GM21619 (cell line): ENCODE measurements around the gene PTPRN2.

Source experiments
- ATAC-seq: cut with Tn5 transposase; IDR thresholded peaks from one replicate; pipeline ENCODE4 v1.9.1; 2021; ENCODE audit not compliant: unreplicated experiment

Gene PTPRN2

GRCh38 chr7:158013085-158013668, 574.4 kb downstream of the PTPRN2 start:
- ATAC-seq = no peak

GRCh38 chr7:158011941-158012340, 575.7 kb downstream of the PTPRN2 start:
- no peak for ATAC-seq

DNA sequence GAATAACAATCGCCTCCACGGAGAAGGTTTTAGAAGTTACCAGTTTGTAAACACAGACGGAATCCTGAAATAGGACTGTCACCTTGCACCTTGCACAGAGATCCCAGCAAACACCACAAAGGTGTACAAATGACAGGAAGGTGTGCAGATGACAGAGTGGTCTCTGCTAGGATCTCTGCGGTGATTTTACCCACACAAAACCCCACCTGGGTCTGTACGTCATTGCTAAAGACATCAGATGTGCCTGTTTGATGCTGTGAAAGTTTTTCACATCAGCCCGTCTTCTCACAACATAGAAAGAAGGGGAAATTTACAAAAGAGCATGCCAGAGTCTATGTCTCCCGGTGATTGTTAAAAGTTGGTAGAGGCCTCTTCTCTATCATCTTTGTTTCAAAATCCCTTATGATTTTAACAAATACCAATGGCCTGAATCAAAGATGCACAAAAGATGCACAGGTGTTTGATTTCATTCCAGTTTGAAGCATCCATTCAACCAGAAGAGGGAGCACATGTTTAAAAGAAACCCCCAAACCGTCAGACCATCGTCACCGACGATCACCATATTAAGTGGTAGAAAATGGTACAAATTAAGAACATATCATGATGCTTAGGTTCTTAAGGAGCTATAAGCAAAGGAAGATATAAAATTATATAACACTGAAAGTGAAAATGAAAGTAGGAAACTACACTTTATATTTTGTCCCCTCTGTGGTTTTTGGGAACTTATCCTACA, 576.5 kb downstream of the PTPRN2 start:
- no peak for ATAC-seq

- no peak for ATAC-seq
Measured at GRCh38 chr7:158009886-158010285, 577.7 kb downstream of the PTPRN2 start.

DNA sequence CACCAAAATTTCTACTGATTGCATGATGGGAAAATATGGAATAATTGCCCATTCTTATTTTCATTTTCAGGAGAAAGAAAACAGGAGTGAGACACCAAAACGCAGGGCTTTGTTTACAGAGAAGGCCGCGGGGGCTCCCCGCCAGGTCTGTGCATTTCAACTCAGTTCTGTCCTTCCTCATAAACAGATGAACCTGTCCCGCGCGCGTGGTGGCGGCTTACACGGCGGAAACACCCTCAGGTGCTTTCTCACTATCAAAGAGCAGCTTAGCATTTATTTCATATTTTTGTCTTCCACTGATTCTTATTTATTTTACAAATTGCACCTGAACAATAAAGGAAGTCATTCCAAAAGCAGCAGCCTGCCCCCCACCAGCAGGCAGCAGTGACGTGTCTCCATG, 579.4 kb downstream of the PTPRN2 start:
- no peak for ATAC-seq

DNA sequence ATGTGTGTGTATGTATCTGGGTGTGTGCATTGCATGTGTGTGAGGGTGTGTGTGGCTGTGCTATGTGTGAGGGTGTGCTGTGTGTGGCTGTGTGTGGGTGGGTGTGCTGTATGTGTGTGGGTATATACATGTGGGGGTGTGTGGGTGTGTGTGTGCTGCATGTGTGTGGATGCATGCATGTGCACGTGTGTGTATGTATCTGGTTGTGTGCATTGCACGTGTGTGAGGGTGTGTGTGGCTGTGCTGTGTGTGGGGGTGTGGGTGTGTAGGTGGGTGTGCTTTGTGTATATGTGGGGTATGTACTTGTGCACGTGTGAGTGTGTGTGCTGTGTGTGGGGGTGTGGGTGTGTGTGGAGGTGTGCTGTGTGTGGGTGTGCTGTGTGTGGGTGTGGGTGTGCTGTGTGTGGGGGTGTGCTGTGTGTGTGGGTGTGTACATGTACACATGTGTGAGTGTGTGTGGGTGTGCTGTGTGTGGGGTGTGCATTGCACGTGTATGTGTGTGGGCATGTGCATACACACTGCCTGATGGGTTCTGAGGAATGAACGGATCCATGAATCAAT, 579.8 kb downstream of the PTPRN2 start:
- no peak for ATAC-seq

DNA sequence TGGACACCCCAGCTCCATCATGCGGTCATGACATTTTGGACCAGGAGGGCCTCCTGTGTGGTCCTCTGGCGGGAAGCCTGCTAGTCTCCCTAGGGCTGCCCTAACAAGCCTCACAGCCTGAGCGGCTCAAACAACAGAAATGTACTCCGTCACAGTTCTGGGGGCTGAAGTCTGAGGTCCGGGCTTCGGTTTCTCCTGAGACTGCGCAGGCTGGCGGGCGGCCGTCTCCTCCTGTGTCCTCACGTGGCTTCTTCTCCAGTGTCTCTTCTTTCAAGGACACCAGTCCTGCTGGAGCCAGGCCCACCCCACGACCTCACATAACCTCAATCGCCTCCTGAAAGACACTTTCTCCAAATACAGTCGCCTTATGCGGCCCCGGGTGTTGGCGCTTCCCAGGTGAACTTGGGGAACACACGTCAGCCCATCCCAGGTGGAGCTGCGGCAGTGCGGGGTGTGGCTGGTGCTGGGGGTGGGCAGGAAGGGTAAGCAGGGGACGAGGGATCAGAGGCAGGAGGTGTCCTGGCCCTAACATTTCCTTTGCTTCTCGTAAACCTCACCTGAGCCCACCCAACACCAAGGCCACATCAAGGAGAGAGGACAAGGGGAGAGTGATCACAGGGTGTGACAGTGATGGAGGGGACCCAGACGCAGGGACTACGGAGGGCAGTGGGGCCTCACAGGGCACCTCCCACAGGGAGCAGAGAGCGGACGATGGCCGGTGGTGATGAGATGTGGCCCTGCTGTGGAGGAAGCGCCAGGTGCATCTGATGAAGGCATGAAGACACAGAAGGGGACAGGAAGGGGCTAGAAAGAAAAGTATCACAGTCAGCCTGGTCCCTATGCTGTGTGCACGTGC, 580.6 kb downstream of the PTPRN2 start:
- ATAC-seq = no peak

DNA sequence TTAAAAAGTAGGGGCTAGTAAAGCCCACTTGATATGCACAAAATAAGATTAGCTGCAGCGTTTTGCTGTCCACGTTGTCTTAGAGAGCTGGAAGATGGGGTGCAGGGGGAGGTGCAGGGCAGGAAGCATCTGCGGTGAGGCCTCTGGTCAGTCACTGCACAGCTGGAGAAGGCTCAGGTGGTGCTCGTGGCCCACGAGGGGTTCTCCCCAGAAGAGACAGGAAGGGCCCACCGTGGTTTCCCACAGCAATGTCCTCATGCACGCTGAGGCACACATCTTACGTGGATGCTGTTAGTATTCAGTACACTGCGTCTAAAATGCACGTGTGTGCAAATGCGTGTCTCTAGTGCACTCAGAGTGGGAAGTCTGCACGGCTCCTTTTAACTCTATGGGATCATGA, 582.1 kb downstream of the PTPRN2 start:
- no peak for ATAC-seq

GRCh38 chr7:158004123-158004490, 583.5 kb downstream of the PTPRN2 start:
- ATAC-seq = no peak

- ATAC-seq = no peak
Measured at GRCh38 chr7:158003441-158004122, 584.0 kb downstream of the PTPRN2 start.

DNA sequence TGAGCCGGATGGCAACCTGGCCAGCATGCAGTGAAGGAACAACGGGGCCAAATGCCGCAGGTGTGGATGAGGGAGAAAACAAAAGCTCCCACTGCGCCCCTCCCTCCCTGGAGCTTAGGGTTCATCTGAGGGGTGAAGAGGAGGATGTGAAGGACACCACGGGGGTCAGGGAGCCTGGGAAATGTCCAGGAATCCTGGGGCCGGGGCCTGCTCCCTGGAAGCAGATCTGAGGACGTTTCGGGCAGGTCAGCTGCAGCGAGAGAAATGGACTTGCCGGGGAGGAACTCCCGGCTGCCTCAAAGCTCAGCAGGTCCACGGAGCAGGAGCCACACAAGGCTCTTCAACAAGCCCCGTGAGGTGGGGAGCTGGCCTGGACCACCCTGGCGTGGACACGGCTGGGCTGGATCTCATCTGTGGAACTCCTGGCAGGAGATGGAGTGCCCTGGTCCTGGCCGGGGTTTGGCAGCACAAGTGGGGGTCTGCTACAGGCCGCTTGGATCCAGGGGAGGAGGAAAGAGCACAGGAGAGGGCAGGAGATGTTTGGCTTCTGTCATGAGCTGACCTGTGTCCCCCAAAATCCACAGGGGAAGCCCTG, 585.0 kb downstream of the PTPRN2 start:
- ATAC-seq = no peak

GRCh38 chr7:158001621-158002320, 585.9 kb downstream of the PTPRN2 start:
- ATAC-seq = no peak

DNA sequence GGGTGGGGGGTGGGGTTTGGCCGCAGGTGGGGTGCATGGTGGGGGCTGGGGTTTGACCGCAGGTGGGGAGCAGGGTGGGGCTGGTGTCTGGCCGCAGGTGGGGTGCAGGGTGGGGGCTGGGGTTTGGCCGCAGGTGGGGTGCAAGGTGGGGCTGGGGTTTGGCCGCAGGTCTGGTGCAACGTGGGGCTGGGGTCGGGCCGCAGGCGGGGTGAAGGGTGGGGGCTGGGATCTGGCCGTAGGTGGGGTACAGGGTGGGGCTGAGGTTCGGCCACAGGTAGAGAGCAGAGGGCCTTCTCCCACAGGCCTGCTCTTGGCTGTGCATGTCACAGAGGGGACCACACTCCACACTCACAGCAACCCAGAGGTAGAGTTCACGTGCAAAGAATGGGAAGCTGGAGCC, 586.6 kb downstream of the PTPRN2 start:
- ATAC-seq = no peak

DNA sequence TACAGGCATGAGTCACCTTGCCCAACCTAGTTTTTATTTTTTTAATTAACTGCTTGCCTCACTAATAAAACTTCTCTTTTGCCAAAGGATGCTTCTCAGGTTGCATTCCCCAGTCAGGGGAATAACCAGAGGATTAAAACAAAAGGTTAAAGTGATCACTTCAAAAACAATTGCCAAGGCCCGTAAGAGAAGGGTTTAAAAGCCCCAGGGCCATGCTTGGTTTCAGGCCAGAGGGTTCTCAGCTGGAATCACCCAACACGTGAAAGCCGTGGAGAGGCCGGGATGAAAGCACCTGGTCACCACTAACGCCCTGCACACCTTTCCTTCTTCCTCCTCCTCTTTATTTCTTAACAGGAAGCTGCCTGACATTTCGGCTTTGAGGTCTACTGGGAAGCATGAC, 587.5 kb downstream of the PTPRN2 start:
- ATAC-seq = no peak

GRCh38 chr7:157998884-157999552, 588.6 kb downstream of the PTPRN2 start:
- ATAC-seq = no peak

DNA sequence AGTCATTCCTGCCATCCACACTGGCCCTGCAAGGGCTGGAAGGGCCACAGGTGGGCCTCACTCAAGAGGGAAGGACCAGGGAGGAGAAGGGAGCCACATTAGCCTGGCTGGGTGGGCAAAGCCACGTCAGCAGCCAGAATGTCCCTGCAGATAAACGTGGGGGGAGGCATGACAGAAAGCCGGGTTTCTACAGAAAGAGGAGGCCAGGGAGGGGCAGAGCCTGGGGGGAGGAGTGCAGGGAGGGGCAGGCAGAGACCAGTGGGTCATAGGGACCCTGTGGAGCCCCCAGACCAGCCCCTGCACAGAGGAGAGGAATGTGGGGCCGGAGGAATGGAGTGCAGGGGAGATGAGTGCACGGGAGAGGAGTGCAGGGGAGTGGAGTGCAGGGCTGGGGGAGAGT, 590.2 kb downstream of the PTPRN2 start:
- no peak for ATAC-seq

- no peak for ATAC-seq
Measured at GRCh38 chr7:157997080-157997440, 590.6 kb downstream of the PTPRN2 start.

- ATAC-seq = no peak
Measured at GRCh38 chr7:157996359-157997079, 591.1 kb downstream of the PTPRN2 start.

- ATAC-seq = no peak
Measured at GRCh38 chr7:157995815-157996214, 591.8 kb downstream of the PTPRN2 start.
